Stimulated activated CD8-positive, alpha-beta memory T cell treated with anti-CD3 and anti-CD28 coated beads, Interleukin-7, amount 100 ng/mL, for 24 hours (primary cell): ENCODE results near the gene MLLT6.
A peak's percentile ranks its signal among the peaks of the same experiment; 100 is the strongest.

ENCODE experiments used
- DNase-seq: peaks from one replicate; pipeline ENCODE4 v3.0.0-alpha.2; 2020; ENCODE audit warnings: low read depth

The MLLT6 gene

GRCh38 chr17:38742411-38743308 is 37.6 kb downstream of the MLLT6 start:
- DNase-seq: no peak

DNA sequence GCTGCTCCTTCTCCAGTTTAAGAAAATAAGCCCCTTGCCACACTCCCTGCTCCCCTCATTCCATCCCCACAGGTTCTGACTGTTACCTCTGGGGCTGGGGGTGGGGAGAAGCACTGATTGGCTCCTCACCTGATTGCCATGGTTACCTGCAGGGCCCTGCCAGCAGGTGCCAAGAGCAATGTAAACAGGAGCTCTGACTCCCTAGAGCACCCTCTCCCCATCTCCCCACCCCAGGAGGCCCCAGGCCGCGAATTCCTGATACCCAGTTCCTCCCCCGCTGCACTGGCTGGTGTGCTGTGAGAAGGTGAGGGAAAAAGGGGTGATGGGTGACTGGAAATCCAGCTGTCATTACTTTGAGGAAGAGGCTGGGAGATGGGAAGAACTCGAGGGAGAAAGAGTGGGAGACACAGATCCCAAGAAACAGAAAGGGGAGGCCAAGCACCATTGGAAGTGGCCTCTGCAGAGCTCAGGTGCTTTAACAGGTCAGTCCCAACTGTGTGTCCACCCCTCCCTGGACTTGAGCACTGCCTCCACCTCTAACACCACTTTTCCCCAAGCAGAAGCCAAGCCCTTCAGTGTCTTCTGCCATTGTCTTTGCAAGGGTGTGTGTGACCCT is 38.6 kb downstream of the MLLT6 start:
- DNase-seq: no peak

DNA sequence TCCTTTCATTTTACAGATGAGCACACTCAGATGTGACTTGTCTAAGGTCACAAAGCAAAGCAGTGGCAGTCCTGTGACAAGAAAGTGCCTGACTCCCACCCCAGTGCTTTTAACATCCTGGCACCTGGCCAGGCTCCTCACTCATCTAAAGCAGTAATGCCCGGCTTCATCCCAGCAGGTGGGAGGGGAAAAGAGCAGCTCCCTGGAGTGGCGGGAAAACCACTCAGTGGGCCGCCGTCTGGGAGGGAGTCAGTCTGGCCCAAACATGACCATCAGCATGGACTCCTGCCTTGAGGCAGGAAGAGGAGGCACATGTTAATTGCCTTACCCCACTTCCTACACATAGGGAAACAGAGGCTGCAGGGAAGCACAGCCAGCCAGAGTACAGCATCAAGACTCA is 40.5 kb downstream of the MLLT6 start:
- no peak for DNase-seq

- no peak for DNase-seq
Observed at GRCh38 chr17:38746004-38746848, 41.2 kb downstream of the MLLT6 start.

DNA sequence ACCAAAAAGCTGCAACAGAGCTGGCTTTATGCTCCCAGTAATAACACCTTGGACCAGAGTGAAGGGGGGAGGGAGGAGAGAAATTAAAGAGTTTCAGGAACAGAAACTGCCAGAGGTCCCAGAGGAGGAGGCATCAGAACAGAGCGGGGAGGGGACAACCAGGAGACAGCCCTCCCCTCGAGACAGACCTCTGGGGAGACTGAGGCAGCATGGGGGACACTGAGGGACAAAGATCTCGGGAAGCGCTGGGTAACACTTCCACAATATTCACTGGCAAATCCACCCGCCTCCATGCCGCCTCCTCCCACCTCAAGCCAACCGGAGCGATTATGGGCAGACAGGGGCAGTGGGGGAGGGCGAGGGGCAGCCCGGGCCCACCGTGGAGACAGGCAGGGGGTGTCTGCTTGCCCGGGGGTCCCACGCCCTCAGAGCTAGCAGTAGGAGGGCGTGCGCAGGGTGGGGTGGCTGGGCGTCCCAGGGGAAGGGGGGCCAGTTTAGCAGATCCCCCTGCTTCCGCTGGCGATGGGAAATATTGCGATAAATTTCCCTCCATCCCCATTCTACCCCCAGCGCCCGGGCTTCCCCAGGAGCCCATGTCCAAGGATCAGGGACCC is 41.9 kb downstream of the MLLT6 start:
- DNase-seq: no peak

DNA sequence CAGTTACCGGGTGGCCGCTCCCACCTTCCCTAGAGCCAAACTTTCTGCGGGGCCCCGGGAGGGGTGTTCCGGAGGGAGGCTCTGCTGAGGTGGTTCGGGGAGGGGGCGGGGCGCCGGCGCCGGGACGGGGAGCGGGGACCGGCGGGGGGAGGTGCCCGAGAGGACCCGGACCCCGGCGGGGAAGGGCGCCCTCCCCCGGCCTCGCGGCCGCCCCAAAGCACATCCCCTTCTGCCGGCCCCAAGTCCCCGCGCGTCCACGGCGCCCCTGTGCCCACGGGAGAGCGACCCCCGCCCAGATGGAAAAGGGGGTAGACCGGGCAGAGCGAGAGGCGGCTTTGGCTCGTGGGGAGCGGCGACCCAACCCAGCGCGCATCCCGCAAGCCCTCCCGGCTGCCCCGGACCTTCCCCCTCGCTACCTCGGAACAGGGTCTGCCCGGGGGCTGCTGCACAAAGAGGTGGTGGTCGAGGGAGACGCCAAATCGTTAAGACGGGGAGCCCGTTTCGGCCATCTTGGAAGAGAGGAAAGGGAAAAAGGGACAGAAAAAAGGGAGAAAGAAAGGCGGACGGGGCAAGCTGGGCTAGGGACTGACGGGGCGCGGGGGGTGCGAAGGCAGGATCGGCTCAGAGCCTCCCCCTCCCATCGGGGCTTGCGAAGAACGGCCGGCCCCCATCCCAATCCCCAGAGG is 42.5 kb downstream of the MLLT6 start:
- DNase-seq: no peak

DNA sequence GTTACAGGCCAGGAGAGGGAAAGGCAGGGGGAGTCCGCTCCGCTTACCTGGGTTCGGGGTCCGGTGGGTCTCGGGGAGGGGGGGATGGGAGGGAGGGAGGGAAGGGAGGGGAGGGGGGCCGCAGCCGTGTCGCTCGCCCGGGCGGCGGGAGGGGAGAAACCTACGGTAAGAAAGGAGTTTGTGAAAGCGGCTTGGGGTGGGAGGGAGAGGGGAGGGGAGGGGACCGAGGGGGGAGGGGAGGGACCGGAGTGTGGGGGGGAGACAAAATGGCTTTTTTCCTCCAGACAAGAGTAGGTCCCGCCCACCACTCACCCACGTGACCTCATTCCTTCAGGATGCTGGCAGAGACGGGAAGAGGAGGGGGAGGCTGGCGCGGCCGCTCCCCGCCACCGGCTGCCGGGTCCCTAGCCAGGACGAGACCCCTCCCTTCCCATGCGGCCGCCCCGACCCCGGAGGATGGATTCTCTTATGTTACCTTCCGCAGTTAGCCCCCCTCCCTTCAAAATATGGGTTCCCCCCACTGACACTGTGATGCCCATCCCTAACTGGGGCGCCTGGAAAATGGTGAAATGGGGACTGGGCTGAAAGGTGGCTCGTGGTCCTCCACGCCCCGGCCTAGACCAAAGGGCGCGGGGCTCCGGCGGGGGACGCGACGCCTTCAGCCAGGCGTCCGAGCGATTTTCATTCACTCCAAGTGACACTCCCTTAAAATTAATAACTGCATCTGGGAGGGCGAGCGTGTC is 43.2 kb downstream of the MLLT6 start, which contains the start of gene PCGF2:
Gene PCGF2 (minus strand): TSS at position 188 of the 743 bp plus-strand sequence. CDS start 7,934 bp downstream, outside the sequence.
- no peak for DNase-seq

GRCh38 chr17:38748892-38749222 is 43.8 kb downstream of the MLLT6 start:
- DNase-seq: no peak

DNA sequence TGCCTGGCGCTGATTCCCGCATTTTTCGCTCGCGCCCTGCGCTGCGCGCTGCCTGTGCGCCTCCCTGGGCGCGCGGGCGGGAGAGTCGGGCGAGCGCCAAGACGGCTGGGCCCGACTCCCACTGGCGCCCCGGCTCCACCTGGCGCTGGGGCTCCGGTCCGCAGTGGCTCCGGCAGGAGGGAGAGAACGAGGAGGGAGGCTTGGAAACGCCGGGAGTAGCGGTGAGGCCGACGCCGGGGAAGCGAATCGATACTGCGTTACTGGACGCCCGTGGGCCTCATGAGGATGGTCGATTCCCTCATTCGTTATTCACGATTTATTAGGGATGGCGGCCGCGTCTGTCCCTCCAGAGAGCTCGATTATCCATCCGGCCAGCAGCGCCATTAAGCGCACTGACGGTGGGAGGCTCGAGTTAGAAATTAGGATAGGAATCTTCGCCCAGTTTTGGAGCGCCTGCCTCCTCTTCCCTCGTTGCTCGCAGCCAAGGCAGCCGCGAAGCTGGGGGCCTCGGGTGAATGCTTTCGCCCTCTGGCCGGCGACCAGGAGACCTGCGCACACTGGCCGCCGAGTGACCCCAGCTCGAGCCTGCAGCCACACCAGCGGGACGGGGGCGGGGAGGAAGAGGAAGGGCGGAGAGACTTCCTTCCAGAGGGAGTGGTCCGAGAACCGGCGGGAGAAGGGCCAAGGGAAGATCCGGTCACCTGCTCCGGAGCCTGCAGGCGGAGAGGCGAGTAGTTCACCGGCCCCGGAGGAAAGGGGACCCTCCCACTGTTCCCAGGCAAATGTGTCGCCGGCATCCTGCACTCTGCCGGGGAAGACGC is 44.4 kb downstream of the MLLT6 start:
- no peak for DNase-seq

DNA sequence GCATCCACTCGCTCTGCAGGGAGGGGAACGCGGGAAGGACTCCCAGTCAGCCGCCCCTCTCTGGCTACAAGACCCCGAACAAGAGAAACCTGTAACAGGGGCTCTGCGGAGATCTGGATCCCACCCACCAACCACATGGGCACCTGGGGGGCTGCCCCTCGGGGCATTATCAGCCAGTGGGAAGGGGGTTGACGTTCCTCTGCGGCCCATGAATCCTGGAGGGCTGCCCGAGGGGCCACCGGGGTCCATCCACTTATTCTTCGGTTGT is 44.9 kb downstream of the MLLT6 start:
- no peak for DNase-seq

DNA sequence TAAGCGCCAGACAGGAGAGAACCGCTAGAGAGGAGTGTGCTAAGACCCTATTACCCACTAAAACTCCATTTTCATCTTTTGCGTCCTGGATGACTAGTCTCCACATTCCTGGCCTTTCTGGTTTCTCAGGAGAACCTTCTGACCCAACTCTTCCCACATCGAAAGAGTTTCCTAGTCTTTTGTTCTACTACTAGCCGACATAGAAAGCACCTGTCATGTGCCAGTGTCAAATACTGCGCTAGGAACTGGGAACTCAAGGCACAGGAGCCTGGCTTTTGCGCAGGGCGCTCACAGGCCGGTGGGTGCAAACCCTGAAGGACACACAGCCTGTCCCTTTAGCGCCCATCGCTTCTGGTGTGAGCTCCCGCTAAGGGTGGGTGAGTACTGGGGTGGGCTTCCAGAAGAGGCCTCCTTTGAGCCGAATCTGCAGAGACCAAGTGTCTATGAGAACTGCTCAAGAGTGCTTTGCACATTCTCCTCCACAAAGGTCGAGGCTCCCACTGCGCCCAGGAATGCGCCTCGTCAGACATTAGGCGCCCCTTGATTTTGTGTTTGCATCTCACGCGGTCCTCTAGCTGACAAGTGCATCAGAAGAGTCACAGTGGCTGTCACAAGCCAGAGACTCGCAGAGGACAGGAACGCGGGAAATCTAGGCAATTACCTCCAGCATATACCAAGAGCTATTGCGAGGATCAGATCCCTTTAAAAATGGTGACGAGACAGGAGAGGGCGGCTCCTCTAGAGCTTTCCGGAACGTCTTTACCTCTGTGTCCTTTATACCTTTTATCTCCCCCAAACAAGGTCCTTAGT is 45.4 kb downstream of the MLLT6 start:
- DNase-seq: no peak

DNA sequence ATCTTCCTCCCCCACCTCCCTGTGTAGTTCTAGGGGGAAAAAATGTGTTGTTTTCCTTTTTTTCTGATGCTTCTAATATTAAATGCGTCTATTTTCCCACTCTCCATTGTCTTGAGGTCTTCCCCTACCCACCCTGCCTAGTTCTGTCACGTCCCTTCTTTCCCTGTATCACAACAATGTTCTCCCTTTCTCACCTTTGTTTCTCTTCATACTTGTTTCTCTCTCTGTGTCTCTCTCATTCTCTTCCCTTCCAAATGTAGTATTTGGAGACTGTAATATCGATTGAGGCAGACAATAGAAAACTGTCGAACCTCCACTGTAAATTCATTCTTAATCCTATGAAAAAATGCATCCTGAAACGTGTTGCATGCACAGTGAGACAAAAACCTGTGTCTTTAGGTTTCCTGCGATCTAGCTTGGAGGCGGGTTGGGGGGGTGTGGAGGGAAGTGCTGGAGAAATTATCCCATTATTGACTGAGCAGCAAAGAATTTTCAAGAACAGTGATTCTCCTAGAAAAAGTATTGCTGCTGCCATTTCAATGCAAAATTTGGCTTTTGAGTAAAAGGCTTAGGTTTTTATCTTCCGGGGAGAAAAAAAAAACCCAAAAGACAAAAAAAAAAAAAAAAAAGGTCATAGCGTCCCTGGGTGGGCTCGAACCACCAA is 46.2 kb downstream of the MLLT6 start:
- DNase-seq: no peak

DNA sequence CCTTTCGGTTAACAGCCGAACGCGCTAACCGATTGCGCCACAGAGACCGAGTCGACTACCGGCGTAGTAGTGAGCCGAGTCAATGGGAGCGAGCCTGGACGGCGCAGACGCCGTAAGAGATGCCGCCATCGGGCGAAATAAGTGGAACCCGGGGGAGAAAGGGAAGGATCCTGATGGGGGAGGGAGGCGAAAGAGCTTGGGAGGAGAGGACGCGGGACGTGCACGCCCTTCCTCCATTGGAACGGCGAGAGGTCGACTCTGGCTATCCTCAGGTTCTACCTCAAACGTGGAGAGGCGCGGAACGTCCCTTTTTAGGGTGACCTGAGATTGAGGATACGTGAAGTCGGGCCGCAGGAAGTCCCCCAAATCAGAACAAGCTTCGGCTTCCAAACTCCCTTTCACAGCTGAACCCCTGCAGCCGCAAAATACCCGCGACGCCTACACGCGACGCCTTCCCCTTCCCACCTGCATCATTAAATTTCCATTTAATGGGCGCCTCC is 46.8 kb downstream of the MLLT6 start:
- peak; percentile 77 for DNase-seq

GRCh38 chr17:38752308-38753070 is 47.4 kb downstream of the MLLT6 start, which contains the start of gene PSMB3:
Gene PSMB3 (plus strand): TSS chr17:38752741. CDS start chr17:38752827, 86 bp downstream.
- DNase-seq: peak; percentile 88

DNA sequence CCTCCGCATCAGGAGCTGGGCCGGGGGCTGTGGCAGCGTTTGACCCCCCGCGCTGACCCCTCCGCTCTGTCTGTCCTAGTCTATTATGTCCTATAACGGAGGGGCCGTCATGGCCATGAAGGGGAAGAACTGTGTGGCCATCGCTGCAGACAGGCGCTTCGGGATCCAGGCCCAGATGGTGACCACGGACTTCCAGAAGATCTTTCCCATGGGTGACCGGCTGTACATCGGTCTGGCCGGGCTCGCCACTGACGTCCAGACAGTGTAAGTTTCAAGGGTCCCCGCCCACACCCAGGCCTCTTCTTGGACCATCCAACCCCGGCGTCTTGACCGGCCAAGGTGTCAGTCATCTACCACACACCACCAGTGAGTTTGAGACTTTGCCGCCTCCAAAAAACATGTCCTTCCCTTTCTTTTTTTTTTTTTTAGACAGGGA is 48.0 kb downstream of the MLLT6 start:
- DNase-seq: no peak

DNA sequence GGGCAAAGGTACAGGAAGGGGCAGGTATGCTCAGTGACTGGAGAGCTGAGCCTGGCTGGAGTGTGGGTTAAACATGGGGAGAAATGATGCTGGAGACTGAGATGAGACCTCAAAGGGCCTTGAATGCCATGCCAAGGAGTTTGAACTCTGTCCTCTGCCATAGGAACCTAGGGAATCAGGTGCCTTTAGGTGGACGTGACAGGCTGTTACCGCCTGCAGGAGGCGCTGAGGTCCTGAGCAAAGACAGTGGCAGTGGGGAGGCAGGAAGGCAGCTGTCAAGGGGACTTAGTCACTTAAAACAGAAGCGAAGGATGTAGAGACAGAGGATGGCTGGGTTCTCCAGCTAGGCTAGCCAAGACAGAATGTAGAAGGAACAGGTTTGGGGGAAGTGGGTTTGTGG is 56.5 kb downstream of the MLLT6 start:
- no peak for DNase-seq

DNA sequence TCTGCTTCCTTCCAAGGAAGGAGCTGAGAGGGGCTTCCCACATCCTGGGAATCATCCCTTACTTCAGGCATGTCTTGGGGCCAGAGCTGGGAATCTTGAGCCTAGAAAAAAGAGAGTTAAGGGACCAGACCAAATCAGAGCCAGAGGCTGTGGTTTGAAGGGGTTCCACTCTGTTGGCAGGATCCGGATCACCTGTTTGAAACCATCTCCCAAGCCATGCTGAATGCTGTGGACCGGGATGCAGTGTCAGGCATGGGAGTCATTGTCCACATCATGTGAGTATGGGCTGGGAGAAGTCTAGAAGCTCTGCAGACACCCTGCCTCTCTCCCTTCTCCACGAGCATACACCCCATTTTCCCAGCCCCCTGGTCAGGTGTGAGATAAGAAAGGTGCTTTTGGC is 57.2 kb downstream of the MLLT6 start:
- DNase-seq: no peak

DNA sequence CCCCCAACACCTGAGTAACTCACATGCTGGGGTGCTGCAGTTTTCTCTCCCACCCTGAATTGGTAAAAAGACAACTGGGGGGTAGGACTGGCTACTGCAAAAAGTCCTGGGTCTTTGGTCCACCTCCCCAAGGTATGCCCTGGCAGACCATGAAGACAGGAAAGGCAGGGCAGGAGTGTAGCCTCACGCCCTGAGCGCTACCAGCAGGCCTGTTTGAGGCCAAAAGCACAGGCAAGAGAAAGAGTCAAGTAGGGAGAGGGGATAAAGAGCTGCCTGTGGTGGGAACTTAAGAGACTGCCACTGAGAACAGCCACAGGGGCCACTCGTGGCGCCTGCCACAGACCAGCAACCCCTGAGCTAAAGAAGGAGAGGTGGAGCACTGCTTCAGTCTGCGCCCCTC is 61.3 kb downstream of the MLLT6 start:
- no peak for DNase-seq
